H1 (cell line): ENCODE measurements around the gene EGR2. TPM values are rescaled to one million over a fixed set of nuclear protein-coding genes. Genes with fewer than 3 reads are reported as not detected.

Experiments
- BACH1 ChIP-seq: IDR thresholded peaks from 2 replicates; pipeline ENCODE4 v1.6.1; 2012; ENCODE audit warnings: low read length, improper control_type of control experiment
- POLR2AphosphoS5 ChIP-seq: IDR thresholded peaks from 2 replicates; pipeline ENCODE4 v1.6.1; 2011; ENCODE audit warnings: low read depth, low read length
- polyA plus RNA-seq, 7 experiments: library from polyadenylated mRNA; depleted of rRNA in 3 of 7; stranded (reverse) in 5 of 7; unstranded in 2 of 7; fragments of >200 nt in 5 of 7; fragments of 200-250 nt in 2 of 7; gene quantifications; 1 replicate in 5 of 7; 2 replicates in 1 of 7; 4 replicates in 1 of 7; pipeline versions ENCODE4 v1.2.1 to v1.2.3, GENCODE V29; 2011 to 2013; ENCODE audit warnings: missing spikeins in 2 of 7, mixed read lengths in 2 of 7
- total RNA-seq: library from RNA; stranded (reverse); fragmentation: NEBNext Ultra II Directional; extraction: Animal tissue kit (Norgen Biotek cat#: 25700); gene quantifications from 2 replicates; pipeline ENCODE4 v1.2.1, GENCODE V29; 2021

EGR2 gene
- total and polyA plus RNA-seq, 2 of the 8 experiments (the other 6 are each of a cell fraction or from before 2014, with no cell fraction given), result 1.3 to 2.1 TPM

DNA sequence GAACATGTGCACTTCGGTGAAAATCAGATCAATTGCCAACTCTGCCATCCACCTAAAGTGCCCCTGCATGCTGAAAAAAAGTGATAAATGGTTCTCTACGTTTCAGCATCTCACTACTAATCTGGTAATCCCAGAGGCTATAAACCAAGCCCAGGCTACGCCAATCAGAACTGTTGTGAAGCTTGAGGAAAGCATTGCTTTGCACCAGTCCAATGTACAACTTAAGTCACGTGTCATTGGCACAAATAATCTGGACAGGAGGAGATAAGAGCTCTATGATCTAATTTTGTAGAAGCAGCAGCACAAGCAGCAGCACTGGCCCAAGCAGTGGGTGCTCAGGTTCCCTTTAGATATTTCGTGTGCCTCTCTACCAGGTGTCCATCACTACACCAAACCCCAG lies 4.4 kb upstream of the EGR2 start (continued):
- TF ChIP-seq POLR2AphosphoS5 (no peak), BACH1 (no peak)
